ENCODE results near the gene ABCC9.

ABCC9 gene

DNA sequence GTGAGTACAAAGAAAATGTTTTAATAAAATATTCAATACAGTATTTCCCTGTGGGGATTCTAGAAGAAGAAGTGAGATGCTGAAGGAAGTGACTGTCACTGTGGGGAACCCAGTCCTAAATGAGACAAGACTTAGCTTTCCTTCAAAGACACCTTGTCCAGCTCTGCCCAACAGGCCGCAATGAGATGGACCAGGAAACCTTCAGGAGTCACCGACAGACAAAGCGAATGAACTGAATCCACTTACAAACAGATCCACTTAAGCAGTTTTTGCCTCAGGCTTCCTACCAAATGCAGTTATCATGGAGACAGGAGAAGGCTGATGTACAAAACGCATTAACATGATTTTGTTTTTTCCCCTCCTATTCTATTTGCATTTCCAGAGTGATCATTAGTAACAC lies 176.3 kb downstream of the ABCC9 start:
- DNase-seq (ENCODE audit: extremely low read depth, low read depth): no peak
- H3K4me3 ChIP-seq (replicated peaks; ENCODE audit: low read depth, low read length): no peak overlapping the region
- TF ChIP-seq, protein P1, sequence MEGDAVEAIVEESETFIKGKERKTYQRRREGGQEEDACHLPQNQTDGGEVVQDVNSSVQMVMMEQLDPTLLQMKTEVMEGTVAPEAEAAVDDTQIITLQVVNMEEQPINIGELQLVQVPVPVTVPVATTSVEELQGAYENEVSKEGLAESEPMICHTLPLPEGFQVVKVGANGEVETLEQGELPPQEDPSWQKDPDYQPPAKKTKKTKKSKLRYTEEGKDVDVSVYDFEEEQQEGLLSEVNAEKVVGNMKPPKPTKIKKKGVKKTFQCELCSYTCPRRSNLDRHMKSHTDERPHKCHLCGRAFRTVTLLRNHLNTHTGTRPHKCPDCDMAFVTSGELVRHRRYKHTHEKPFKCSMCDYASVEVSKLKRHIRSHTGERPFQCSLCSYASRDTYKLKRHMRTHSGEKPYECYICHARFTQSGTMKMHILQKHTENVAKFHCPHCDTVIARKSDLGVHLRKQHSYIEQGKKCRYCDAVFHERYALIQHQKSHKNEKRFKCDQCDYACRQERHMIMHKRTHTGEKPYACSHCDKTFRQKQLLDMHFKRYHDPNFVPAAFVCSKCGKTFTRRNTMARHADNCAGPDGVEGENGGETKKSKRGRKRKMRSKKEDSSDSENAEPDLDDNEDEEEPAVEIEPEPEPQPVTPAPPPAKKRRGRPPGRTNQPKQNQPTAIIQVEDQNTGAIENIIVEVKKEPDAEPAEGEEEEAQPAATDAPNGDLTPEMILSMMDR (IDR thresholded peaks at IDR 0.05; ENCODE audit: low read depth, low read length, missing control alignments): no peak

DNA sequence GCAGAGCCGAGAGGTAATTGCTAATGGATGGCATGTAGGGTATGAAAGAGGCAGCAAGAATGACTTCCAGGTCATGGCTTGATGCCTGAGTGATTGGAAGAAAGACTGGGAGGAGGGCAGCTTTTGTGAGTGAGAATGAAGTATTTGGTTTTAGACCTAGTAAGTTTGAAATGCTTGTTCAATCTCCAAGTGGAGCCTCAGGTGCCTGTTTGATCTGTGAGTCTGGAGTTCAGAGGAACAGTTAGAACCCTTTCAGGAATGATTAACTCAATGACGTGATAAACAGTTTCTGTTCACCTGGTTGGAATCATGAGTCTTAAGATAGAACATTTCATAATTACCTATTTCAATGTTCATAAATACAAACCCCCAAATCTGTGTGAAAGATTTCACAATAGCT lies 177.2 kb downstream of the ABCC9 start:
- H3K4me3 ChIP-seq (replicated peaks; ENCODE audit: low read depth, low read length): no peak overlapping the region
- TF ChIP-seq, protein P1 (IDR thresholded peaks at IDR 0.05; ENCODE audit: low read depth, low read length, missing control alignments): no peak
- no peak for DNase-seq (ENCODE audit: extremely low read depth, low read depth)

DNA sequence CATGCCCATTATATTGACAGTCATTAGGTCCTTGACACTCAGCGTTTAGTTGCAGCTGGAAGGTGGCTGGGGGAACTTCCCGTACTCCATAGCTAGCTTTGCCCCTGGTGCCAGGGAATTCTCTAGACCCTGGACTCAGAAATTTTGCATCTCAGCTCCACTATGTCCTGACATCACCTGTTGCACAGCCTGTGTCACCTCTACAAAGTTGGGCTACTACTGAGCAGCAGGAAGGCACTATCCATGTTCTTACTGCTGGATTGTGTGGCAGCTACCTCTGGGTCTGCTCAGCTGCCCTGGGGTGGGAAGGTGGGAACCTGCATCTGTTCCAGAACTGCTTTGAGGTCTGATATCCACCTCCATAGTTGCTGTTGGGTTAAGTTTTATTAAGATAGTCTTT lies 177.7 kb downstream of the ABCC9 start:
- DNase-seq (ENCODE audit: extremely low read depth, low read depth): no peak

DNA sequence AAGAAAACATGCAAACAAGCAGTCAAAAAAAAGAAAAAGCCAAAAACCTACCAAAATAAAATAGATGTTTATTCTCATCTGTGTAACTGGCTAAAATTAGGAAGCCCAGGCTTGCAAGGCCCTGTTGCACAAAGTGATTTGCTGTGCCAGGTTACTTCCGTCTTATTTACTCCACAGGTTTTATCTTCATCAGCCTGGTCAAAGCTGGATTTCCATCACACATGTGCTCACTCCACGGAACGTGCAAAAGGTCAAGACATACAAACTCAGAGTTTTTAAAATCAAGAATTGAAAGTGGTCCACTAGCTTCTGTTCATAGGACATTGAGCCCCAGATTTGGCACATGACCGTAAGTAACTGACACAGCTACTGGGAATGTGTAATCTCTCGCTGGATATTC lies 181.5 kb downstream of the ABCC9 start:
- DNase-seq (ENCODE audit: extremely low read depth, low read depth): no peak
- TF ChIP-seq, protein P1 (IDR thresholded peaks at IDR 0.05; ENCODE audit: low read depth, low read length, missing control alignments): no peak
- H3K4me3 ChIP-seq (replicated peaks; ENCODE audit: low read depth, low read length): no peak overlapping the region

More for the DNA sequence above, 177.7 kb downstream of the ABCC9 start:
- TF ChIP-seq, protein P1 (IDR thresholded peaks at IDR 0.05; ENCODE audit: low read depth, low read length, missing control alignments): no peak
- no peak overlapping the region for H3K4me3 ChIP-seq (replicated peaks; ENCODE audit: low read depth, low read length)

DNA sequence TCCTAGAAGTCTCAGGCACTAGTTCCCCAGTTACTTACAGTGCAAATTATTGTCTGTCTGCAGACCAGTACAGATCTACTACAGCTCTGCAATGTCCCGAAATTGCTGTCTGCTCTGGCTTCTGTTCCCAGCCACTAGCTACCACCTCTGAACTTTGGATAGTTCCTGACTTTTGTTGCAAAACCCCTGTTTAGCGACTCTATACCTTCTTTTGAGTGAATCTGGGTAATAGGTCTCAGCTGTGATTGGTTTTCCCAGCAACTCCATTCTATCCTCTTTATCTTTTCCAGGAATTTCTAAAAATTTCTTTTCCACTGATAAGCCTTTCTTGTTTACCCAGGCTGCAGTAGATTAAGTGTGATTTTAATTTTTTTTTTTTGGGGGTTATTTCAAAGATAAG lies 183.5 kb downstream of the ABCC9 start:
- DNase-seq (ENCODE audit: extremely low read depth, low read depth): no peak
- TF ChIP-seq, protein P1 (IDR thresholded peaks at IDR 0.05; ENCODE audit: low read depth, low read length, missing control alignments): no peak

DNA sequence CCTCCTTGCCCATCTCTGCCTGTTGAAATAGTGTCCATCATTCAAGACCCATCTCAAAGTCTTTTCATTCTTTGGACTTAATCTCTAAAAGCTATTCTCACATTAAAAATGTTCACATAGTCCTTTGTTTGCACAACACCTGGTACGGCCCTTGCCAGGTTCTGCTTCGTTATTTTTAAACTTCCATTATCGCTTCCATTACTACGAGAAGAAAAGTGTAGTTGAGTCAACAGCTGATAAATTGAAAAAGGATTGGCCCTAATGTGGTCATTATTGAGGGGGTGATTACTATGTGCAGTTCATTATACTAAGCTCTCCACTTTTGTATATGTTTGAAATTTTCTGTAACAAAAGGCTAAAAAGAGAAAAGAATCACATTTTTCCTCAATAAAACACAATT lies 184.5 kb downstream of the ABCC9 start:
- TF ChIP-seq, protein P1 (IDR thresholded peaks at IDR 0.05; ENCODE audit: low read depth, low read length, missing control alignments): no peak
- no peak for DNase-seq (ENCODE audit: extremely low read depth, low read depth)
- no peak overlapping the region for H3K4me3 ChIP-seq (replicated peaks; ENCODE audit: low read depth, low read length)

More for the DNA sequence above, 183.5 kb downstream of the ABCC9 start:
- no peak overlapping the region for H3K4me3 ChIP-seq (replicated peaks; ENCODE audit: low read depth, low read length)

DNA sequence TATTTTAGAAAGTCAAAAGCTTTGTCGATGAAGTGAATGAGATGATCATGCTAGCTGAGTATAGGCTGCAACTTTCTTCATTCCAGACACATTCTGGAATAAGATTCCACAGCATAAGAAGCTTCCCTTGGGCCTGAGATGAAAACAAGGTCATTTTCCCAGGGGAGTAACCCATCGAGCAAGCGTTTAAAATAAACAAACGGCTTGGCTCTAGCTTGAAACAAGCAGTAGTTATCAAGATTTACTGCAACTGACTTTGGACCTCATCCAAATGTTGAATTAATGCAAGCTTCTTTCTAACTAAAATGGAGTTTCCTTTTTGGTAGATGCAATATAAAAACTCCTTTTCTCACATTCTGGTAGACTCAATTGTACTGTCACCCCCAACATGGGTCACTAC lies 189.7 kb downstream of the ABCC9 start:
- DNase-seq (ENCODE audit: extremely low read depth, low read depth): no peak
- TF ChIP-seq, protein P1 (IDR thresholded peaks at IDR 0.05; ENCODE audit: low read depth, low read length, missing control alignments): no peak

More for the DNA sequence above, 189.7 kb downstream of the ABCC9 start:
- no peak overlapping the region for H3K4me3 ChIP-seq (replicated peaks; ENCODE audit: low read depth, low read length)
